ENCODE measurements around the gene ZFAND3. TPM values are rescaled to one million over a fixed set of nuclear protein-coding genes. Genes with fewer than 3 reads are reported as not detected.

The ZFAND3 gene
- total RNA-seq, 1 donor from 2014 or later, result 56.3 TPM

DNA sequence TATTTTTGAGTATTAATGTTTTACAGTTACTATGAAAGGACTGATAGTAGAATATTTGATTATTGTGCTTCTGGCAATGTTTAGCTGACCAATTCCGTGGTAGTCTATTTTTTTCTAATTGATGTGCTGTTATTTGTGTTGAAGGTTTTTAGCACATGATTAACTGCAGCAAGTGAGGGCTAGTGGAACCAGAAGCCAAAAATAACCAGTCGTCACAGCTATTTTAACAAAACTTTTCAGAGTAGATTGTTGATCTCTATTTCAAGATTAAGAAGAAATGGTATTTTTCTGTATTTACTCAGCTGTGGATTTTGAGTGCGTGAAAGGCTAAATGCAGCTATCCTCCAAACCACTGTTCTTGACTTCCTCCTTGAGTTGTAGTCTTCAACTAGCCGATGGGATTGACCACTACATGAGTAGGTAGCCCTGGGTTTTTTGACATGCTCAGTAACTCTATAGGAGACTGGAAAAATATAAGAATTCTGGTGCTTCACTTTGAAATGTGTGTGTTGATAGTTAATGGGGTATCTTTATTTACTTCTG lies 258.0 kb downstream of the ZFAND3 start:
- Mint-ChIP-seq H3K4me1 (peaks cover 26% of the 10 kb centered on the region), H3K36me3 (ENCODE audit: low read depth) (peaks cover 43% of the 10 kb centered on the region), H3K4me3 (no peak overlapping the region), H3K27me3 (no peaks in the 10 kb centered on the region), H3K9me3 (no peaks in the 10 kb centered on the region), H3K27ac (no peak overlapping the region)
- intact Hi-C loops (cut with micrococcal nuclease), result no loop called here
- DNase-seq, result no peak
- no peak for ATAC-seq (ENCODE audit: low read depth)
- TF ChIP-seq, protein P1, sequence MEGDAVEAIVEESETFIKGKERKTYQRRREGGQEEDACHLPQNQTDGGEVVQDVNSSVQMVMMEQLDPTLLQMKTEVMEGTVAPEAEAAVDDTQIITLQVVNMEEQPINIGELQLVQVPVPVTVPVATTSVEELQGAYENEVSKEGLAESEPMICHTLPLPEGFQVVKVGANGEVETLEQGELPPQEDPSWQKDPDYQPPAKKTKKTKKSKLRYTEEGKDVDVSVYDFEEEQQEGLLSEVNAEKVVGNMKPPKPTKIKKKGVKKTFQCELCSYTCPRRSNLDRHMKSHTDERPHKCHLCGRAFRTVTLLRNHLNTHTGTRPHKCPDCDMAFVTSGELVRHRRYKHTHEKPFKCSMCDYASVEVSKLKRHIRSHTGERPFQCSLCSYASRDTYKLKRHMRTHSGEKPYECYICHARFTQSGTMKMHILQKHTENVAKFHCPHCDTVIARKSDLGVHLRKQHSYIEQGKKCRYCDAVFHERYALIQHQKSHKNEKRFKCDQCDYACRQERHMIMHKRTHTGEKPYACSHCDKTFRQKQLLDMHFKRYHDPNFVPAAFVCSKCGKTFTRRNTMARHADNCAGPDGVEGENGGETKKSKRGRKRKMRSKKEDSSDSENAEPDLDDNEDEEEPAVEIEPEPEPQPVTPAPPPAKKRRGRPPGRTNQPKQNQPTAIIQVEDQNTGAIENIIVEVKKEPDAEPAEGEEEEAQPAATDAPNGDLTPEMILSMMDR (IDR thresholded peaks at IDR 0.05), result no peak
- POLR2A ChIA-PET, result no interaction called here
- CTCF ChIA-PET, result interaction anchor here (0.5 kb wide), 1 partner anchor 92 kb away, joined by 3 read pairs; no protein-coding TSS in a partner anchor

GRCh38 chr6:38078671-38079070 lies 259.1 kb downstream of the ZFAND3 start:
- Mint-ChIP-seq H3K36me3 (ENCODE audit: low read depth) (peaks cover 50% of the 10 kb centered on the region), H3K27ac (no peak overlapping the region), H3K27me3 (no peaks in the 10 kb centered on the region), H3K9me3 (no peaks in the 10 kb centered on the region), H3K4me1 (peaks cover 26% of the 10 kb centered on the region), H3K4me3 (no peak overlapping the region)
- DNase-seq (no peak), ATAC-seq (ENCODE audit: low read depth) (no peak)
- TF ChIP-seq, protein P1 (IDR thresholded peaks at IDR 0.05), result no peak
- CTCF ChIA-PET, result no interaction called here
- POLR2A ChIA-PET, result no interaction called here
- intact Hi-C loops (cut with micrococcal nuclease), result no loop called here

DNA sequence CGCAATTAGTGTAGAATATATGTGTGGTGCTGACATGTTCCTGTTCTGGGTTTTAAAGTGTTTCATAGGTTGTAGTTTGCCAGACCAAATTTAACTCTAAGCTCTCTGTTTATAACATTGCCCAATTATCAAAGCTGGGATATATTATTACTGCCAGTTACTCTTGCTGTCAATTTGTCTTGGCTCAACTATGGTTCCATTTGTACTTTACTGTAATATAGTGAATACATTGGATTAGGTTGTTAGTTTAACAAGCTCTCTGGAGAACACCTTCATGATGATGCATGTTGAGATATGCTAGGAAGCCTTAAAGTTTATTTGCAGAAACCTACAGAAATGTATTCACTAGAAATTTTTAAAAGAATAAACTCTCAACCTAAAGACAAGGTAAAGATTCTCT lies 259.6 kb downstream of the ZFAND3 start:
- intact Hi-C loops (cut with micrococcal nuclease), result no loop called here
- no peak overlapping the region for H3K27ac Mint-ChIP-seq
- CTCF ChIA-PET, result no interaction called here

DNA sequence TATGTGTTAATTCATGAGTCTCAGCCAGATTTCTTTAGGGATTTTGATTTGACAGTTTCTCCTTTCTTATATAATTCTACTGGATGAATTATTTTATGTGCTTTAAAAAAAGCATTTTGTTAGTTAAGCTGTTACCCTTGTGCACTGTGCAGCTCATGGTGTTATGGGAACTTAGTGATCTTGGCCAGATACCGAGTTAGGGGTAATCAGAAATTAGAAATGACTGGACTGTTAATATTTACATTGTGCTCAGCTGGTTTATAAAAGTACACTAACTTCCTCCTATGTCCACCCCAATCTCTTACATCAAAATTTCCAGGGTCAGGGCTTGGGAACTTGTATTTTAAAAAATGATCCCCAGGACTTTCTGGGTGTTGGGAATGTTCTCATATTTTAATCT lies 260.0 kb downstream of the ZFAND3 start:
- Mint-ChIP-seq H3K36me3 (ENCODE audit: low read depth) (peaks cover 54% of the 10 kb centered on the region), H3K4me1 (peaks cover 26% of the 10 kb centered on the region), H3K4me3 (no peak overlapping the region), H3K27ac (no peak overlapping the region), H3K27me3 (no peaks in the 10 kb centered on the region), H3K9me3 (no peaks in the 10 kb centered on the region)
- ATAC-seq (ENCODE audit: low read depth), result no peak
- intact Hi-C loops (cut with micrococcal nuclease), result no loop called here
- POLR2A ChIA-PET, result no interaction called here
- no peak for DNase-seq
- TF ChIP-seq, protein P1 (IDR thresholded peaks at IDR 0.05), result no peak
- CTCF ChIA-PET, result no interaction called here

More for the DNA sequence above, 259.6 kb downstream of the ZFAND3 start:
- H3K4me1 Mint-ChIP-seq, result peaks cover 26% of the 10 kb centered on the region
- ATAC-seq (ENCODE audit: low read depth), result no peak
- H3K9me3 Mint-ChIP-seq, result no peaks in the 10 kb centered on the region
- no peak overlapping the region for H3K4me3 Mint-ChIP-seq
- H3K36me3 Mint-ChIP-seq (ENCODE audit: low read depth), result peaks cover 52% of the 10 kb centered on the region
- TF ChIP-seq, protein P1 (IDR thresholded peaks at IDR 0.05), result no peak
- DNase-seq, result no peak
- H3K27me3 Mint-ChIP-seq, result no peaks in the 10 kb centered on the region
- POLR2A ChIA-PET, result no interaction called here

DNA sequence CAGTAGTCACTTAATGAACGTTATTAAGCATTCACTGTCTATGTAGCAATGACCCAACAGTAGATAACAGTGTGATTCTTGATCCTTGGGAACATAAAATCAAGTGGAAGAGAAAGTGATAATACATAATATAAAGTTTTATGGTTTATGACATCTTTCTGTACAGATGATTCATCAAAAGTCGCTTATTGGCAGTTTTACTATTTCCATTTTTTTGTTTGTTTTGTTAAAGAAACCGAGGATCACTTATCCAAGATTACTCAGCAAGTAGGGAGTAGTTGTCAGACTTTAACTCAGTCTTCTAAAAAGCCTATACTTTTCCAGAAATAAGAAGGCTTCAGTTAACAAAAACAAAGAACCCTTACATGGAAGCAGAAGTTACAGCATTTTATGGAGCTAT lies 260.8 kb downstream of the ZFAND3 start:
- TF ChIP-seq, protein P1 (IDR thresholded peaks at IDR 0.05), result no peak
- Mint-ChIP-seq H3K27me3 (no peaks in the 10 kb centered on the region), H3K4me1 (peaks cover 24% of the 10 kb centered on the region), H3K27ac (no peak overlapping the region), H3K4me3 (no peak overlapping the region), H3K9me3 (no peaks in the 10 kb centered on the region), H3K36me3 (ENCODE audit: low read depth) (peaks cover 55% of the 10 kb centered on the region)
- CTCF ChIA-PET, result no interaction called here
- POLR2A ChIA-PET, result no interaction called here
- intact Hi-C loops (cut with micrococcal nuclease), result no loop called here
- no peak for DNase-seq
- no peak for ATAC-seq (ENCODE audit: low read depth)
